ENCODE results near the gene RAPGEF6. TPM values are rescaled to one million over a fixed set of nuclear protein-coding genes. Genes with fewer than 3 reads are reported as not detected.

Gene RAPGEF6, protein sequence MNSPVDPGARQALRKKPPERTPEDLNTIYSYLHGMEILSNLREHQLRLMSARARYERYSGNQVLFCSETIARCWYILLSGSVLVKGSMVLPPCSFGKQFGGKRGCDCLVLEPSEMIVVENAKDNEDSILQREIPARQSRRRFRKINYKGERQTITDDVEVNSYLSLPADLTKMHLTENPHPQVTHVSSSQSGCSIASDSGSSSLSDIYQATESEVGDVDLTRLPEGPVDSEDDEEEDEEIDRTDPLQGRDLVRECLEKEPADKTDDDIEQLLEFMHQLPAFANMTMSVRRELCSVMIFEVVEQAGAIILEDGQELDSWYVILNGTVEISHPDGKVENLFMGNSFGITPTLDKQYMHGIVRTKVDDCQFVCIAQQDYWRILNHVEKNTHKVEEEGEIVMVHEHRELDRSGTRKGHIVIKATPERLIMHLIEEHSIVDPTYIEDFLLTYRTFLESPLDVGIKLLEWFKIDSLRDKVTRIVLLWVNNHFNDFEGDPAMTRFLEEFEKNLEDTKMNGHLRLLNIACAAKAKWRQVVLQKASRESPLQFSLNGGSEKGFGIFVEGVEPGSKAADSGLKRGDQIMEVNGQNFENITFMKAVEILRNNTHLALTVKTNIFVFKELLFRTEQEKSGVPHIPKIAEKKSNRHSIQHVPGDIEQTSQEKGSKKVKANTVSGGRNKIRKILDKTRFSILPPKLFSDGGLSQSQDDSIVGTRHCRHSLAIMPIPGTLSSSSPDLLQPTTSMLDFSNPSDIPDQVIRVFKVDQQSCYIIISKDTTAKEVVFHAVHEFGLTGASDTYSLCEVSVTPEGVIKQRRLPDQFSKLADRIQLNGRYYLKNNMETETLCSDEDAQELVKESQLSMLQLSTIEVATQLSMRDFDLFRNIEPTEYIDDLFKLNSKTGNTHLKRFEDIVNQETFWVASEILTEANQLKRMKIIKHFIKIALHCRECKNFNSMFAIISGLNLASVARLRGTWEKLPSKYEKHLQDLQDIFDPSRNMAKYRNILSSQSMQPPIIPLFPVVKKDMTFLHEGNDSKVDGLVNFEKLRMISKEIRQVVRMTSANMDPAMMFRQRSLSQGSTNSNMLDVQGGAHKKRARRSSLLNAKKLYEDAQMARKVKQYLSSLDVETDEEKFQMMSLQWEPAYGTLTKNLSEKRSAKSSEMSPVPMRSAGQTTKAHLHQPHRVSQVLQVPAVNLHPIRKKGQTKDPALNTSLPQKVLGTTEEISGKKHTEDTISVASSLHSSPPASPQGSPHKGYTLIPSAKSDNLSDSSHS (N-terminal part only)
- 10 to 100 TPM; 16.1 to 30.5 (median 18.6) TPM for total RNA-seq
- 1 to 10 TPM; 1.8 to 8.0 (median 2.1) TPM for polyA plus RNA-seq

DNA sequence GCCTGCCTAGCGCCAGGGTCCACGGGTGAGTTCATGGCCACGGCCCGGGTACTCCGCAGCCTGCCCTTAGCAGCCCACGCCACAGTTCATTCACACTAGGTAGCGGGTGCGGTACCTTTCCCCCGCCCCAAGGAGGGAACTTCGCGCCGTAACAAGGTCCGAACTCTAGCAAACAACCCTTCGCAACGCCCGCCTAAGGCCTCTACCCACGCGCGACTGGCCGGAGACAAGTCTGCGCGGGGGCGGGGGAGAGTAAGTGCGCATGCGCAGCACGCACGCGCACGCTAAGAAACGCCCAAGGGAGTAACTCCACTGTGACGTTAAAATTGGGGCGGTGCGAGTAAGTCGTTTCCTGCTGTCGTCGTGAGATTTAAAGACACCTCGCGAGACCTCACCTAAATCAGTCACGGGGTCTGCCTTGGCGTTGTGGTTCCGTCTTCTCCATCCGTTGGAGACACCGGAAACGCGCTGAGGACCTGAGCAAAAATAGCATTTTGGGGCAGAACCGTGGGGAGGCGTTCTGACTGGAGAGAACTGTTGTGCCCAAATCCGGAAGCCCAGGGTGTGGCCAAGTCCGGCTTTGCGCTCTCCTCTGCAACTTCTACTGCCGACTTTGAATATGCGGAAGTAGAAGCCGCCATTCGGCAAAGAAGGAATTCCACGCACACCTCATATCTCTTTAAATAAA, at the start of gene RAPGEF6:
TSS of gene RAPGEF6 (minus strand) at position 234 of the 688 bp plus-strand sequence. CDS start at position 35, 199 bp downstream.
- Histone ChIP-seq H3K9me3 (no peaks in the 10 kb centered on the region), H3K4me1 (peaks cover 2 to 48% (median 36%) of the 10 kb centered on the region in 4 donors), H3K27me3 (no peaks in the 10 kb centered on the region), H3K4me3 (peak within 1 kb of the TSS; percentile 64 to 84 (median 66)), H3K36me3 (no peaks in the 10 kb centered on the region), H3K27ac (peak within 1 kb of the TSS; percentile 92 to 100 (median 99))
- intact Hi-C loops (cut with DNase I), result loop anchor here (1.0 to 10.0 kb wide), 4 partner anchors 38 to 460 kb away; partner anchors contain the start of genes CDC42SE2 and LYRM7
- TF ChIP-seq EP300 (IDR thresholded peaks at IDR 0.05) (peak in 1 of 4 donors; percentile 87), POLR2A (IDR thresholded peaks at IDR 0.05) (peak; percentile 70 to 80), POLR2AphosphoS5 (IDR thresholded peaks at IDR 0.05) (peak; percentile 90 to 97 (median 95))
- TF ChIP-seq, protein P1, sequence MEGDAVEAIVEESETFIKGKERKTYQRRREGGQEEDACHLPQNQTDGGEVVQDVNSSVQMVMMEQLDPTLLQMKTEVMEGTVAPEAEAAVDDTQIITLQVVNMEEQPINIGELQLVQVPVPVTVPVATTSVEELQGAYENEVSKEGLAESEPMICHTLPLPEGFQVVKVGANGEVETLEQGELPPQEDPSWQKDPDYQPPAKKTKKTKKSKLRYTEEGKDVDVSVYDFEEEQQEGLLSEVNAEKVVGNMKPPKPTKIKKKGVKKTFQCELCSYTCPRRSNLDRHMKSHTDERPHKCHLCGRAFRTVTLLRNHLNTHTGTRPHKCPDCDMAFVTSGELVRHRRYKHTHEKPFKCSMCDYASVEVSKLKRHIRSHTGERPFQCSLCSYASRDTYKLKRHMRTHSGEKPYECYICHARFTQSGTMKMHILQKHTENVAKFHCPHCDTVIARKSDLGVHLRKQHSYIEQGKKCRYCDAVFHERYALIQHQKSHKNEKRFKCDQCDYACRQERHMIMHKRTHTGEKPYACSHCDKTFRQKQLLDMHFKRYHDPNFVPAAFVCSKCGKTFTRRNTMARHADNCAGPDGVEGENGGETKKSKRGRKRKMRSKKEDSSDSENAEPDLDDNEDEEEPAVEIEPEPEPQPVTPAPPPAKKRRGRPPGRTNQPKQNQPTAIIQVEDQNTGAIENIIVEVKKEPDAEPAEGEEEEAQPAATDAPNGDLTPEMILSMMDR (IDR thresholded peaks at IDR 0.05), result peak in 1 of 4 experiments; percentile 12
- peak; percentile 100 for DNase-seq
- 0% methylated on average over 55 of the region's 55 CpGs for WGBS, 2 donors

DNA sequence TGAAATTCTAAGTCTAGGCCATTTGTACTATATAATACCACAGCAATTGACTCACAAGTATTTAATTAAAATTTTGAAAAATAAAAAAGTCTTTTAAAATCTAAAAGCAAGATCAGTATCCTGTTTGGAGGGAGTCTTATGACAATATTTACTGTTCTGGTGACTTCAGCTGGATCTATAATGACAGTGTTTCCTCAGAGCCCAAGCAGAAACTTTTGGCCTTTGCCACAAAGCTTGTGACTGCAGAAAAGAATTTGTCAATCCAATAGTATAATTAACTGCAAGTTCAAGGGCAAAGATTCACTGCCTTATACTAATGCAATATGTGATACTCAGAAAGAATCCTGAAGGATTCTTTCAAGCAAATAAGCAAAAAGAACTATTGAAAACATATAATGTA, 49.6 kb upstream of the RAPGEF6 start:
- TF ChIP-seq POLR2A (IDR thresholded peaks at IDR 0.05) (no peak), EP300 (IDR thresholded peaks at IDR 0.05) (no peak), POLR2AphosphoS5 (IDR thresholded peaks at IDR 0.05) (no peak)
- TF ChIP-seq, protein P1 (IDR thresholded peaks at IDR 0.05), result no peak
- no peaks in the 10 kb centered on the region for H3K27me3 ChIP-seq
- H3K4me3 ChIP-seq, result no peak overlapping the region
- H3K9me3 ChIP-seq, result no peaks in the 10 kb centered on the region
- no peak overlapping the region for H3K27ac ChIP-seq
- H3K4me1 ChIP-seq, result peaks cover 0 to 13% (median 2%) of the 10 kb centered on the region in 4 donors
- DNase-seq, result no peak
- peaks cover 0 to 18% (median 0%) of the 10 kb centered on the region in 4 donors for H3K36me3 ChIP-seq
- intact Hi-C loops (cut with DNase I), result no loop called here

DNA sequence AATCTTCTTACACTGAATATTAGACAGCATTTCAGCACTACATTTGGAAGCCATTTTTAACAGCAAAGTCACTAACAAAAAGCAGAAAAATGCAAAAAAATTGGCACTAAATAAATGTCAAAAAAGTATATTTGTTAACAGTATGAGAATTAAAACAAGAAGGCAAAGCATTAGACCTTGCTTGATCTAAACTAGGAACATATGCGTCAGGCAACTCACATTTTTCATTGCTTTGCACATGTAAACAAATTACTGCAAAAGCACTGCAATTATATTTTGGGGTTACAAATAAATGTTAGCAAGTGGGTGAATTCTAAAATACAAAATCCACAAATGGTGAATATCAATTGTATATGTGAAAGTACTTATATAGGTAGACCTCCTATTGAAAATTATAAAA, 49.0 kb upstream of the RAPGEF6 start:
- TF ChIP-seq POLR2A (IDR thresholded peaks at IDR 0.05) (no peak), EP300 (IDR thresholded peaks at IDR 0.05) (no peak)
- Histone ChIP-seq H3K4me1 (peaks cover 0 to 13% (median 2%) of the 10 kb centered on the region in 4 donors), H3K27me3 (no peaks in the 10 kb centered on the region), H3K4me3 (no peak overlapping the region), H3K36me3 (peaks cover 0 to 17% (median 0%) of the 10 kb centered on the region in 4 donors), H3K27ac (no peak overlapping the region), H3K9me3 (no peaks in the 10 kb centered on the region)
- intact Hi-C loops (cut with DNase I), result no loop called here
- DNase-seq, result no peak
- 89 to 91% methylated on average over 1 of the region's 1 CpG for WGBS, 2 donors

DNA sequence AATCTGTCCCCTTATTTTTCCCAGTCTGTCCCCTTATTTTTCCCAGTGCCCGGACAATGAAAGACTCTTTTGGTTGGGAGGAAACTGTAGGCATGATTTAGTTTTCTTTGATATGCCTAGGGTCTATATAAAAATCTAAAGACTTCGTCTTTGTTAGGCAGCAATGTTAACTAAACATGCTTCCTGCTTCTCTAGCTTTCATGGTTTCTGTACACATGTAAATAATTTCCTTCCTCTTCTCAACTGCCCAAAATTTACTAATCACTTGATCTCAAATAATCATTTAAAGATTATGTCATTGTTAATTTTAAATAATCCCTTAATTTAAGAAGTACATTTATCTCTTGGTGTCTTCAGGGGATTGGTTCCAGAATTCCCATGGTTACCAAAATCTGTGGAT, 47.8 kb upstream of the RAPGEF6 start:
- no peak overlapping the region for H3K4me3 ChIP-seq
- H3K27ac ChIP-seq, result no peak overlapping the region
- DNase-seq, result no peak
- no peaks in the 10 kb centered on the region for H3K9me3 ChIP-seq
- peaks cover 0 to 13% (median 3%) of the 10 kb centered on the region in 4 donors for H3K4me1 ChIP-seq
- intact Hi-C loops (cut with DNase I), result no loop called here
- H3K36me3 ChIP-seq, result peaks cover 0 to 26% (median 0%) of the 10 kb centered on the region in 4 donors
- WGBS, 2 donors, result 67 to 93% methylated on average over 2 of the region's 2 CpGs
- H3K27me3 ChIP-seq, result no peaks in the 10 kb centered on the region
- TF ChIP-seq, protein P1 (IDR thresholded peaks at IDR 0.05), result no peak
- no peak for TF ChIP-seq EP300 (IDR thresholded peaks at IDR 0.05)
- TF ChIP-seq POLR2A (IDR thresholded peaks at IDR 0.05), result no peak
- no peak for TF ChIP-seq POLR2AphosphoS5 (IDR thresholded peaks at IDR 0.05)
